Measurements from ENCODE around the gene ZMYND12. TPM values are rescaled to one million over a fixed set of nuclear protein-coding genes. Genes with fewer than 3 reads are reported as not detected.
"Not testable (repeated sequence)": the region's sequence is repeated elsewhere in the genome, so short reads cannot be mapped to it uniquely, and the experiment has no call there.

The ZMYND12 gene
- 1 to 10 TPM in 5 of 8 experiments, under 1 TPM in 2, not detected in 1; 0.71 to 3.5 (median 1.5) TPM for total RNA-seq

- in situ Hi-C loops (cut with MboI; ENCODE audit: low pct_unique_long_range_greater_than_20kb in 2 of 9, low sequenced_read_pairs in 9 of 9, unreplicated experiment in 9 of 9) = no loop called here
- Histone ChIP-seq H3K27ac (peak within 1 kb of the TSS; percentile 76 to 87), H3K4me1 (replicated peaks in 1 of 2) (peaks cover 10 to 13% of the 10 kb centered on the region in 2 donors), H3K4me3 (peak within 1 kb of the TSS; percentile 54 to 82 (median 60))
- WGBS, 10 experiments = 0 to 14% (median 3%) methylated on average over 5 to 32 of the region's 66 CpGs; no CpG with 5 or more reads in 2 of the 10 experiments
- ATAC-seq (replicated peaks in 6 of 8) = peak; percentile 91 to 95 (median 92)
Measured at GRCh38 chr1:42456010-42456753, at the start of gene ZMYND12, which contains the start of gene PPCS. Gene ZMYND12 (minus strand): TSS chr1:42456022. CDS start chr1:42455997, 25 bp downstream. Gene PPCS (plus strand): TSS chr1:42456543. CDS start chr1:42456566, 23 bp downstream.

GRCh38 chr1:42504535-42505128, 48.8 kb upstream of the ZMYND12 start:
- 0 to 100% (median 79%) methylated on average over 1 to 2 of the region's 2 CpGs for WGBS, 10 experiments
- in situ Hi-C loops (cut with MboI; ENCODE audit: low pct_unique_long_range_greater_than_20kb in 2 of 9, low sequenced_read_pairs in 9 of 9, unreplicated experiment in 9 of 9) = no loop called here
- Histone ChIP-seq H3K27ac (no peak overlapping the region), H3K4me3 (no peak overlapping the region), H3K4me1 (replicated peaks in 1 of 2) (no peaks in the 10 kb centered on the region)
- no peak for ATAC-seq (replicated peaks in 6 of 8)

- in situ Hi-C loops (cut with MboI; ENCODE audit: low pct_unique_long_range_greater_than_20kb in 2 of 9, low sequenced_read_pairs in 9 of 9, unreplicated experiment in 9 of 9); ATAC-seq (replicated peaks in 6 of 8); H3K4me3 ChIP-seq; H3K4me1 ChIP-seq (replicated peaks in 1 of 2); H3K27ac ChIP-seq: not testable (repeated sequence)
- 67 to 91% (median 90%) methylated on average over 1 to 8 of the region's 11 CpGs; no CpG with 5 or more reads in 5 of the 10 experiments for WGBS, 10 experiments
Measured at GRCh38 chr1:42502031-42502430, 46.2 kb upstream of the ZMYND12 start.

GRCh38 chr1:42490237-42490636, 34.4 kb upstream of the ZMYND12 start:
- 49 to 100% (median 92%) methylated on average over 2 to 3 of the region's 3 CpGs; no CpG with 5 or more reads in 1 of the 10 experiments for WGBS, 10 experiments
- ATAC-seq (replicated peaks in 6 of 8) = no peak
- in situ Hi-C loops (cut with MboI; ENCODE audit: low pct_unique_long_range_greater_than_20kb in 2 of 9, low sequenced_read_pairs in 9 of 9, unreplicated experiment in 9 of 9) = no loop called here
- no peaks in the 10 kb centered on the region for H3K4me1 ChIP-seq (replicated peaks in 1 of 2)
- no peak overlapping the region for H3K27ac ChIP-seq
- no peak overlapping the region for H3K4me3 ChIP-seq

GRCh38 chr1:42484382-42484781, 28.6 kb upstream of the ZMYND12 start:
- in situ Hi-C loops (cut with MboI; ENCODE audit: low pct_unique_long_range_greater_than_20kb in 2 of 9, low sequenced_read_pairs in 9 of 9, unreplicated experiment in 9 of 9) = no loop called here
- no peak overlapping the region for H3K4me3 ChIP-seq
- ATAC-seq (replicated peaks in 6 of 8) = peak in 6 of 8 experiments; percentile 70 to 100 (median 88)
- 0 to 100% (median 80%) methylated on average over 1 to 2 of the region's 2 CpGs; no CpG with 5 or more reads in 1 of the 10 experiments for WGBS, 10 experiments
- no peak overlapping the region for H3K27ac ChIP-seq
- no peaks in the 10 kb centered on the region for H3K4me1 ChIP-seq (replicated peaks in 1 of 2)

GRCh38 chr1:42482635-42483153, 26.9 kb upstream of the ZMYND12 start:
- in situ Hi-C loops (cut with MboI; ENCODE audit: low pct_unique_long_range_greater_than_20kb in 2 of 9, low sequenced_read_pairs in 9 of 9, unreplicated experiment in 9 of 9) = no loop called here
- no peak overlapping the region for H3K27ac ChIP-seq
- 46 to 100% (median 71%) methylated on average over 1 to 2 of the region's 2 CpGs; no CpG with 5 or more reads in 1 of the 10 experiments for WGBS, 10 experiments
- no peak for ATAC-seq (replicated peaks in 6 of 8)
- H3K4me3 ChIP-seq = no peak overlapping the region
- no peaks in the 10 kb centered on the region for H3K4me1 ChIP-seq (replicated peaks in 1 of 2)

GRCh38 chr1:42480921-42481320, 25.1 kb upstream of the ZMYND12 start:
- in situ Hi-C loops (cut with MboI; ENCODE audit: low pct_unique_long_range_greater_than_20kb in 2 of 9, low sequenced_read_pairs in 9 of 9, unreplicated experiment in 9 of 9) = no loop called here
- Histone ChIP-seq H3K4me1 (replicated peaks in 1 of 2) (no peaks in the 10 kb centered on the region), H3K4me3 (no peak overlapping the region), H3K27ac (no peak overlapping the region)
- no peak for ATAC-seq (replicated peaks in 6 of 8)
- 83 to 100% (median 100%) methylated on average over 1 of the region's 1 CpG; no CpG with 5 or more reads in 2 of the 10 experiments for WGBS, 10 experiments

GRCh38 chr1:42479621-42480020, 23.8 kb upstream of the ZMYND12 start:
- WGBS, 10 experiments = 18 to 79% (median 64%) methylated on average over 2 to 4 of the region's 4 CpGs; no CpG with 5 or more reads in 2 of the 10 experiments
- ATAC-seq (replicated peaks in 6 of 8) = peak in 7 of 8 experiments; percentile 36 to 71 (median 63)
- no peak overlapping the region for H3K27ac ChIP-seq
- no peak overlapping the region for H3K4me3 ChIP-seq
- H3K4me1 ChIP-seq (replicated peaks in 1 of 2) = no peaks in the 10 kb centered on the region
- in situ Hi-C loops (cut with MboI; ENCODE audit: low pct_unique_long_range_greater_than_20kb in 2 of 9, low sequenced_read_pairs in 9 of 9, unreplicated experiment in 9 of 9) = no loop called here

GRCh38 chr1:42477775-42478174, 22.0 kb upstream of the ZMYND12 start:
- H3K4me3 ChIP-seq = no peak overlapping the region
- no peak overlapping the region for H3K27ac ChIP-seq
- WGBS, 10 experiments = 73 to 100% (median 90%) methylated on average over 2 to 3 of the region's 3 CpGs; no CpG with 5 or more reads in 1 of the 10 experiments
- H3K4me1 ChIP-seq (replicated peaks in 1 of 2) = no peaks in the 10 kb centered on the region
- ATAC-seq (replicated peaks in 6 of 8) = no peak
- in situ Hi-C loops (cut with MboI; ENCODE audit: low pct_unique_long_range_greater_than_20kb in 2 of 9, low sequenced_read_pairs in 9 of 9, unreplicated experiment in 9 of 9) = no loop called here

- H3K4me1 ChIP-seq (replicated peaks in 1 of 2); in situ Hi-C loops (cut with MboI; ENCODE audit: low pct_unique_long_range_greater_than_20kb in 2 of 9, low sequenced_read_pairs in 9 of 9, unreplicated experiment in 9 of 9); H3K4me3 ChIP-seq; ATAC-seq (replicated peaks in 6 of 8); H3K27ac ChIP-seq: not testable (repeated sequence)
- 26 to 100% (median 90%) methylated on average over 2 to 4 of the region's 4 CpGs; no CpG with 5 or more reads in 2 of the 10 experiments for WGBS, 10 experiments
Measured at GRCh38 chr1:42477354-42477753, 21.5 kb upstream of the ZMYND12 start.

- no peaks in the 10 kb centered on the region for H3K4me1 ChIP-seq (replicated peaks in 1 of 2)
- no peak overlapping the region for H3K27ac ChIP-seq
- WGBS, 10 experiments = 49 to 91% (median 76%) methylated on average over 1 to 4 of the region's 4 CpGs
- no peak for ATAC-seq (replicated peaks in 6 of 8)
- in situ Hi-C loops (cut with MboI; ENCODE audit: low pct_unique_long_range_greater_than_20kb in 2 of 9, low sequenced_read_pairs in 9 of 9, unreplicated experiment in 9 of 9) = no loop called here
- no peak overlapping the region for H3K4me3 ChIP-seq
Measured at GRCh38 chr1:42476605-42477004, 20.8 kb upstream of the ZMYND12 start.

GRCh38 chr1:42469727-42470126, 13.9 kb upstream of the ZMYND12 start:
- peaks cover 0 to under 1% of the 10 kb centered on the region in 2 donors for H3K4me1 ChIP-seq (replicated peaks in 1 of 2)
- no peak overlapping the region for H3K4me3 ChIP-seq
- in situ Hi-C loops (cut with MboI; ENCODE audit: low pct_unique_long_range_greater_than_20kb in 2 of 9, low sequenced_read_pairs in 9 of 9, unreplicated experiment in 9 of 9) = no loop called here
- whole genome bisulfite sequencing, 10 experiments = 39 to 92% (median 80%) methylated on average over 1 to 2 of the region's 2 CpGs; no CpG with 5 or more reads in 1 of the 10 experiments
- no peak overlapping the region for H3K27ac ChIP-seq
- ATAC-seq (replicated peaks in 6 of 8) = no peak

- in situ Hi-C loops (cut with MboI; ENCODE audit: low pct_unique_long_range_greater_than_20kb in 2 of 9, low sequenced_read_pairs in 9 of 9, unreplicated experiment in 9 of 9) = no loop called here
- Histone ChIP-seq H3K4me3 (no peak overlapping the region), H3K4me1 (replicated peaks in 1 of 2) (peaks cover 12 to 16% of the 10 kb centered on the region in 2 donors), H3K27ac (no peak overlapping the region)
- no peak for ATAC-seq (replicated peaks in 6 of 8)
- 0 to 83% (median 58%) methylated on average over 1 to 2 of the region's 2 CpGs for WGBS, 10 experiments
Measured at GRCh38 chr1:42466030-42466429, 10.2 kb upstream of the ZMYND12 start.

Measured in motor neuron (in vitro differentiated cells).